ENCODE data around the gene DTX1.

Gene DTX1

GRCh38 chr12:113043240-113043639 is 13.3 kb upstream of the DTX1 start:
- Histone ChIP-seq H3K36me3 (ENCODE audit: control insufficient read depth, low read length) (peaks cover 3% of the 10 kb centered on the region; the same call in 1 of the 2 replicates), H4K20me1 (ENCODE audit: control insufficient read depth, insufficient read depth, low read depth, low read length) (no peaks in the 10 kb centered on the region), H3K4me3 (ENCODE audit: low read length) (no peak overlapping the region), H3K4me1 (ENCODE audit: control insufficient read depth, low read length) (peaks cover 45% of the 10 kb centered on the region), H3K4me2 (ENCODE audit: low read length) (no peak overlapping the region), H3K27me3 (ENCODE audit: control insufficient read depth, low read length) (no peaks in the 10 kb centered on the region), H3K27ac (ENCODE audit: low read depth, low read length) (no peak overlapping the region), H3K9me2 (replicated peaks; ENCODE audit: control insufficient read depth, low read length) (no peaks in the 10 kb centered on the region), H3K79me2 (ENCODE audit: control insufficient read depth, low read length) (peaks cover 4% of the 10 kb centered on the region), H3K9me3 (ENCODE audit: control insufficient read depth, insufficient read depth, low read length) (no peaks in the 10 kb centered on the region), H3F3A (ENCODE audit: control insufficient read depth, insufficient read depth) (peaks cover 3% of the 10 kb centered on the region; the same call in 1 of the 2 replicates)
- no peak for TF ChIP-seq EZH2phosphoT487 (IDR thresholded peaks at IDR 0.05; ENCODE audit: borderline replicate concordance, low read length)
- no peak for TF ChIP-seq CTCF (IDR thresholded peaks at IDR 0.05; ENCODE audit: low read depth, low read length, poor library complexity, severe bottlenecking)

DNA sequence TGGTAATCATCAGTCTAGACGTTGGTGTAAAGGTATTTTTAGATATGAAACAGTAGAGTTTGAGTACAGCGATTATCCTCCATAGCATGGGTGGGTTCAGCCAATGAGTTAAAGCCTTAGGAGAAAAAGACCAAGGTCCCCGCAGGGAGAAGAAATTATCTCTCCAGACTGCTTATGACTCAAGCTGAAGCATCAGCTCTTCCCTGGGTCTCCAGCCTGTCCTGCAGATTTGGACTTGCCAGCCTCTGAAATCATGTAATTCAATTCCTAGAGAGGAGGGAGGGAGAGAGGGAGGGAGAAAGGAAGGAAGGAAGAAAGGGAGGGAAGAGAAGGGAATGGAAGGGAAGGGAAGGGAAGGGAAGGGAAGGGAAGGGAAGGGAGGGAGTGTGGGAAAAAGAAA is 12.0 kb upstream of the DTX1 start:
- no peak overlapping the region for H3K4me2 ChIP-seq (ENCODE audit: low read length)

DNA sequence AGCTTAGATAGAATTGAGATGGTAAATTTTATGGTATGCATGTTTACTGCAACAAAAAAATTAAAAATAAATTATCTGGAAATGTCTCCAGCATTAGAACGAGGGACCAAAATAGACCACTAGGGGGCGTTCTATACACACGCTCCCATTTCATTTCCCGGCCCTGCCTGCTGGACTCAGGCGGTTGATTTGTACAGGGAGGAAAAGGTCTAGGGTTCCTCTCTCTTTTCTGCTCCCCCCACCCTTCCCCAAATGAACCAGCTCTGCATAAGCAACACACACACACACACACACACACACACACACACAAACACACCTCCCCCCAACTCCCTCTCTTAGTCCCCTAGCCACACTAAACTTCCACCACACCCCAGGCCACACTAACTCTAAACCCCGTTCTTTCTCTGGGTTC is 7.8 kb upstream of the DTX1 start:
- H3K4me2 ChIP-seq (ENCODE audit: low read length) = peak overlapping the region; percentile 90
- peak overlapping the region; percentile 61 for H3K4me3 ChIP-seq (ENCODE audit: low read length)
- H4K20me1 ChIP-seq (ENCODE audit: control insufficient read depth, insufficient read depth, low read depth, low read length) = no peaks in the 10 kb centered on the region
- peak overlapping the region; percentile 99 for H3K27ac ChIP-seq (ENCODE audit: low read depth, low read length)
- no peaks in the 10 kb centered on the region for H3K9me2 ChIP-seq (replicated peaks; ENCODE audit: control insufficient read depth, low read length)
- peaks cover 94% of the 10 kb centered on the region for H3K4me1 ChIP-seq (ENCODE audit: control insufficient read depth, low read length)
- no peaks in the 10 kb centered on the region for H3K27me3 ChIP-seq (ENCODE audit: control insufficient read depth, low read length)
- no peak for TF ChIP-seq EZH2phosphoT487 (IDR thresholded peaks at IDR 0.05; ENCODE audit: borderline replicate concordance, low read length)
- peak; percentile 76 for TF ChIP-seq CTCF (IDR thresholded peaks at IDR 0.05; ENCODE audit: low read depth, low read length, poor library complexity, severe bottlenecking)
- peaks cover 13% of the 10 kb centered on the region for H3K79me2 ChIP-seq (ENCODE audit: control insufficient read depth, low read length)
- peaks cover 41% of the 10 kb centered on the region for H3F3A ChIP-seq (ENCODE audit: control insufficient read depth, insufficient read depth)
- no peaks in the 10 kb centered on the region for H3K9me3 ChIP-seq (ENCODE audit: control insufficient read depth, insufficient read depth, low read length)
- H3K36me3 ChIP-seq (ENCODE audit: control insufficient read depth, low read length) = peaks cover 15% of the 10 kb centered on the region

More for the DNA sequence above, 12.0 kb upstream of the DTX1 start:
- H3K79me2 ChIP-seq (ENCODE audit: control insufficient read depth, low read length) = peaks cover 6% of the 10 kb centered on the region
- H3K9me3 ChIP-seq (ENCODE audit: control insufficient read depth, insufficient read depth, low read length) = no peaks in the 10 kb centered on the region
- no peak overlapping the region for H3K4me3 ChIP-seq (ENCODE audit: low read length)
- H3K9me2 ChIP-seq (replicated peaks; ENCODE audit: control insufficient read depth, low read length) = no peaks in the 10 kb centered on the region
- peaks cover 3% of the 10 kb centered on the region; the same call in 1 of the 2 replicates for H3K36me3 ChIP-seq (ENCODE audit: control insufficient read depth, low read length)
- no peaks in the 10 kb centered on the region for H3K27me3 ChIP-seq (ENCODE audit: control insufficient read depth, low read length)
- no peaks in the 10 kb centered on the region for H4K20me1 ChIP-seq (ENCODE audit: control insufficient read depth, insufficient read depth, low read depth, low read length)
- peaks cover 58% of the 10 kb centered on the region for H3K4me1 ChIP-seq (ENCODE audit: control insufficient read depth, low read length)
- no peak overlapping the region for H3K27ac ChIP-seq (ENCODE audit: low read depth, low read length)
- TF ChIP-seq CTCF (IDR thresholded peaks at IDR 0.05; ENCODE audit: low read depth, low read length, poor library complexity, severe bottlenecking) (no peak), EZH2phosphoT487 (IDR thresholded peaks at IDR 0.05; ENCODE audit: borderline replicate concordance, low read length) (no peak)
- peaks cover 9% of the 10 kb centered on the region for H3F3A ChIP-seq (ENCODE audit: control insufficient read depth, insufficient read depth)
